IPS-NIHi7 (cell line): ENCODE data around the gene CCDC88C.

Source experiments
- DNase-seq: peaks from one replicate; pipeline ENCODE4 v3.0.0; 2012; ENCODE audit warnings: mixed read lengths; ENCODE audit errors: extremely low spot score

The CCDC88C gene

DNA sequence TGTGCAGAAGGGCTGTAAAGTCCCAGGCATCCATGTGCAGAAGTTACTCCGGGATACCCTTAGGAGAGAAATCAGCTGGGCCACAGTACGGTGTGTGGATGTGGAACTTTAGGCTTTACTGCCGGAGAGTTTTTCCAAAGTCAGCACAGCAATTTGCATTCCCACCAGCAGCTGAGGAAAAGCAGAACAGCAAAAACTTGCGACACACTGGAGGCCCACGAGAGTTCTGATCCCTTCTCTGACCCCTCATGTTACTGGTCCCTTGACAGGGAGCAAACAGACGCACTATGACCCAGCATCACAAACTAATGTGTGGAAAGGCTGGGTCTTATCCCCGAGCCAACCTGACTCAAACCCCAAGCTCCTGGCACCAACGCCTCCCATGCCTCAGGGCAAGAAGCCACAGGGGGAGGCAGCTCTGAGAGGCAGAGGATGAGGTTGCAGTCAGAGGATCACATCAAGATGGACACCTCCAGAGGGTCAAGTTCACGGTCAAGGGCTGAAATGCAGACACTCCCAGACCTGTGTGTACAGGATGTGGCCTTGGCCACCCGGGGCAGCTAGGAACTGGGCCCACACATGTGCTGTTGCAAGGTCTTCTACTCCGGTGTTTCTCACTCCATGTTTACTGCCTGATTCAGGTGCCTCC, 38.6 kb downstream of the CCDC88C start:
- DNase-seq = no peak

DNA sequence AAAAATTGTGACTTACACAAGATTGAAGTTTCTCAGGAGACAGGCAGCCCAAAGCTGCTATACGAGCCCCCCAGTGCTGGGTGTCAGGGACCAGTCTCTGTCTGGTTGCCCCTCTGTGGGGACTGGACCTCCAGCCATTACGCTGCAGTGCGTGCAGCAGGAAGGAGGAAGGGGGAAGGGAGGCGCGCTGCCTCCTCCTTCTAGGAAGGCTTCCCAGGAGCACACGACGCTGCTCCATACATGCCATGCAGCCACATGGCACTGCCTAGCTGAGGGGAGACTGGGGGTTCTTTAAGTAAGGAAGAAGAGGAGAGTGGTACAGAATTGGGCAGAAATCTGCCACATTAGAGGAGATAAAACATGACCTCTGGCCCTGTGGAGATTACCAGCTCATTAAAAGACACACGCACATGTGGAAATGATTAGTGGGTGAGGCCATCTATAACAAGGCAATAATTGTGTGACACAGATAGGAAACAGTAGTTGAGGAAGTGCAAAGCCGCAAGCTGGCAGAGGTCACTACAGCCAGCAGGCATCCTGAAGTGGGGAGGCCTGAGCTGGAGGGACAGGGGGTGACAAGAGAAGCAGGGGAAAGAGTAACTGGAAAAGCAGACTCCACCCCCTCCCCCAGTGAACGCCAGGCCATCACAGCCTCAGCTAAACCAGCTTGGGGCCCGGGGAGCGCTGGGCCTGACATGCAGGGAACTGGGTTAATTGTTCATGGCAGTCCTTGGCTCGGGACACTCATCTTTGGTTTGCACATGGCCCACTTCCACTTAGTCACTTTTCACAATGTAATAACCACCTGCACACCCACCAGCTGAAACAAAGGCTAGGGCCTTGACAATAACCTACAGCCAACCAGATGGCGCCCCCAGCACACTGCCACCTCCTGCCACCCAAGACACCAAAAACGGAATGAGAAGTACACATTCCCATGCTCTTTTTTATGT, 39.6 kb downstream of the CCDC88C start:
- no peak for DNase-seq

DNA sequence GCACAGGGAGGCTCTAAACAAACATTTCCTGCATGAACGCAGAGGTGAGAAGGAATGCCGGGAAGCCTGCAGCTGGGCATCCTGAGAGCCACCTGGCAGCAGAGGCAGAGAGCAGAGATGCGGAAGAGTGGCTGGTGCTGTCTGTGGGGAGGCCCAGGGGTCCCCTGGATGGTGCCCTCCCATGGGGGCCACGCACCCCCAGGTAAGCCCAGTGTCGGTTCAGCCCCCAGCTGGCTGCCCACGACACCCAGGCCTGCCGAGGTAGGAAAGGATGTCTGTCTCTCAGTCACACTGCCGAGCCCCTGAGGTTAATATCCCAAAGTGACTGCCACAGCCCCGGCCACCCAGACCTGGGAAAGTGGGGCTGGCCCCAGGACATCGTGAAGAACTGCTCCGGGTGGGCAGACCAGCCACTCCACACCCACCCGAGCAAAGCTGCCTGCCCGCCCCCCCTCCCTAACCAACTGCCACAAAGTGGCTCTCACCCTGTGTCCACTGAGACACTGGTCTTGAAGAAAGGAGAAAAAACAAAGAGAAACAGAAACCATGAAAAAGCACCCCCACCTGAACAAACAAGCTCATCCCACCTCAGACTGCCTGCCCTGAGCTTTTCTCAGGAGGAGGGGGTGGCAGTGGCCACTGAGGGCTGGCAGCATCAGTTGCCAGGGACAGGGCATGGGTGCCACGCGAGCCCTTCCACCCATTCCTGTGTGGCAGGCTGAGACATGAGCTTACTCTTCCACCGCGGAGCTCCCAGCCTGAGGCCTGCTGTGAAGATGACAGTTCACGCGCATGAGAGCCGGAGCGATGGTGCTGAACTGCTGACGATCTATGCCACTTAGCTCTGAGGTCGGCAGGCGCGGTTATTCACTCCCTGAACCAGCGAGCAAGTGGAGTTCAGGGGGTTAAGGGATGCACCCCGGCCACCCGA, 40.8 kb downstream of the CCDC88C start:
- DNase-seq = no peak

DNA sequence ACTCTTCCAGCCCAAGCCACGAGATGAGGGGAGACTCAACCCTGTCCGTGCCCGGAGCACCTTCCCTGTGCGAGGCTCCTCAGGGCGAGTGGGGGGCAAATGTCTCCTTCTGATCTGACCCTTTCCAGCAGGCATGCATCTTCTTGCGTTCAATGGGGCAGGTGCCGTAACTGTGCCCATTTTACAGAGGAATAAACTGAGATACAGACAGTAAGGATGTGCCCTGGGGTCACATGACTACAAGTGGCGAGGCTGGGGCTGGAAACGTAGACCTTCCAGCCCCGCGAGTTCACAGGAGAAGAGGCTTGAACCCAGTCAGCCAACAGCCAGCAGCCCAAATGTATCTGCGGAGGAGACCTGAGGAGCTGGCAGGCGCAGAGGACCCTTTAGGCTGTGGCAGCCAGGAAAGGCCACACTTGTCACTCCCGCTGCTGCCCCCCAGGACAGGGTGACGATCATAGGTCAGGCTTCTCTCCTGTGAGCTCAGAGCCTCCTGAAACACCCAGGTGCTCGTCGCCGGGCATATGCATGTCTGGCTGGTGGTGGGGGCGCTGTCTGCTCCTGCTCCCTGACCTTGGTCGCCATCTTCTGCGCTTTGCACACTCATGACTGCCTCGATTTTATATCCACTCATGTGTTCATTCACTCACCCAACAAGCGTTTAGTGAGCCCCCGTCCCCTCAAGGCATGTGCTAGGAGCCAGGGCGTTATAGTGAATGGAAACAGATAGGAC, 41.7 kb downstream of the CCDC88C start:
- no peak for DNase-seq

DNA sequence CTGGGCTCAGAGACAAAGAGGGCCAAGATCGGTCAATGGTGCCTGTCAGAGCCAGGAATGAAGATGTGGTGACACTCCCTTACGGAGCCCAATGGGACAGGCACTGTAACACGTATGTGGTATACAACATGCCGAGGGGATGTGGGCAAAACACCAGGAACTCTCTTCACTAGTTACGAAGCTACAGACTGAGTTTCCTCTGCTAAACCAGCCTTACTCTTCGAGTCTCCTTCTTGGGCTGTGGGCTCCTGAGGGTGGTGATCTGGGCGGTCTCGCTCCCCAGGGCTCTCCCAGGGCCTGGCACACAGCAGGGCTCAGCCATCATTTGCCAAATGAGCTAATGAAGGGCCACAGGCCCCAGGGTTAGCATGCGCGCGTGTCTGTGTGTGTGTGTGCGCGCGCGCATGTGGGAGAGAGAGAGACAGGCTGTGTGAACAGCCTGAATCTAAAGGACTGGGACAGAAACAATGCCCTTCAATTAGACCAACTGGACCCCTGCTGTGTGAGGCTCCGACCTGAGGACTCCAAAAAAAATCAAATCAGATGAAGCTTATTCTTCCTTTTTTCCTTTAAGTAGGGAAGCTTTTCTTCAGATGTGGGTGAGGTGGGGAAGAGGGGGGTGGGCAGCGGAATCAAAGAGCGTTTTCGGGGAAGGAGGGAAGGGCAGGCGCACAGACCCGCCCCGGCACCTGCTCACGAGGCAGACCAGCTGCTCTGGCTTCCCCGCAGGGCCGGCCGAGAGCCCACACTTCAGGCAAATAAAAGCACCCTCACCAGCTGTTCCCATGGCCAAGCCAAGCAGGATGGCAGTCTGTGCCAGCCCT, 42.5 kb downstream of the CCDC88C start:
- DNase-seq = no peak

DNA sequence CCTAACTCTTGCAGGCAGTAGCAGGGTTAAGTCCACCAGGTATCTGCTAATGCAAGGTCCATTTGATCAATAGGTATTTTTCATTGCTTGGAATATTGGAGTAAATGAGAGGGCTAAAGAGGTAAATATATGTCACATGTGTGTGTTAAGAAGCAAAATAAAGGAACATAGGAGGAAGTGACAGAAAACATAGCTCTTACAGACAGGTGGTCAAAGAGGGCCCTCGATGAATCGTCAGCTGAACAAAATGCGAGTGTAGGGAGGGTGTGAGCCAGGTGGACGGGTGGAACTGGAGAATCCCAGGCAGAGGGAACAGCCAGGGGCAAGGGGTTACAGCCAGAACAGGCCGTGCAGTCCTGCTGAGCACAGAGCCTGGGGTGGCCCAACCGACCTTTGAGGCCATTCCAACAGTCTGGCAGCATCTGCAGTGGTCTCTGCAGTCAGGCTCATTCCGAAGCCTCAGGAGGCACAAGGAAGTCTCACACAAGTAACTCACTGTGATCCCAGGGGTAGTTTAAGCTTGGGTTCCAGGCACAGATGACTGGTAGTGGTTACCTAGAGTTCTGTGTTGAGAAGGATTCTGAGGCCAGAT, 43.2 kb downstream of the CCDC88C start:
- DNase-seq = no peak

DNA sequence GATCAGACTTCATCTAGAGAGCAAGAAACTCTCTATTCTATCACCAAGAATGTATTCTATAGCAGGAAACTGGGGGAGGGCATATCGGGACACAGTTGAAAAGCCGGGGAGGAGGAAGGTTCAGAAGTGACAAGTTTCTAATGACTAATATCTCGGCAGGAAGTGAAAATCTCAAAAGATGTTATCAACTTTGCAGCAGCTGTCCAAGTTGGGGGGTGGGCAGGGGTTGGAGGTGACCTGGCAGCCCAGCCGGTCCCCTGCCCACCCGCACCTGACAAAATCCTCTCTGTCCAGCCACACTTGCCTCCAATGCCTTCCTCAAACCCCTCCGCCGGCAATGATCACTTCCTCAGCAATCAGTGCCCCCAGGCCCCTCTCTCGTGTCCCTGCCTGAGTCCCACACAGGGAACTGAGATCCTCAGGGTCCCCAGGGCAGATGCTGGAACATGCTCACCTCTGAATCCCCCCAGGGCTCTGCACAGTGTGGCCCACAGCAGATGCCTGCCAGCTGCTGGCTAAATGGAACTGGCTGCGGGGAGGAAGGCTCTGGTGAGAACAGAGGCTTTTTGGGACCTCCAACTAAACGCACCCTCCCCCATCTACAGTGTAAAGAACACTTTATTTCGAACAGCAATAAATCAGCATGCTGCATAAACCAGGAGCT, 43.9 kb downstream of the CCDC88C start:
- DNase-seq = no peak

DNA sequence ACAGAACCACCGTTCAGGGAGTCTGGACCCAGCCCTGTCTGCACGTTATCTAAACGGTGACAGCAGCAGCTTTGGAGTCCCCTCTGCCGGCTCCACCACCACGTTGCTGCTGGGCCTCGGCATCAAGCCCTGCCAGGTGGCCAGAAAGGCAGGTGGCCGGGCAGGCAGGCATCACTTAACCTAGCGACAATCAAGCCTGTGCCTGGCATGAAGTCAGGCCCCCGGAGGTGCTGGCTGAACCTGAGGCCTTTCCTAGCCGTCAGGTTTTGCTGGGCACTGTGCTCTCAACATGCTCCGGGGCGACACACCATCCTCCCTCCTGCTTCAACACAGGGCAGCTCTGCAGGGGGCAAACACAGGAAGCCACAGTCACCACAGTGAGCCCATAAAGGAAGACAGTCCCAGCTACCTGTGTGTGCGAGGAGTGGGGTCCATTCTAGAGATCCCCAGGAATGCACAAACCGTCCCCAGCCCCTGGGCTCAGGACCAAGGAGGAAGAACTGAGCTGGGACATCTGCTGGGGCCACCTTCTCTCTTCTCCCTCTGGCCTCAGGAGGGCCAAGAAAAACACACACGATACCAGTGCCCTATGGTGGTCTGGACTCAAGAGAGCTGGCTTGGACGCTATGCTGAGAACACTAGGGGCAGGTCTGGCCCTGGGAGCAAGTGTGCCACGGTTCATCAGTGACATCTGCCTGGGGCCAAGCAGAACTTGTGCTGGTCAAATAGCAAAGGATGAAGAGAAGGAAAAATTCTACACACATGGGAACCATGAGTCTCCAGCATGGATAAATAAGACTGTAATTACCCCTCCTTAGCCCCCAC, 44.7 kb downstream of the CCDC88C start:
- no peak for DNase-seq

DNA sequence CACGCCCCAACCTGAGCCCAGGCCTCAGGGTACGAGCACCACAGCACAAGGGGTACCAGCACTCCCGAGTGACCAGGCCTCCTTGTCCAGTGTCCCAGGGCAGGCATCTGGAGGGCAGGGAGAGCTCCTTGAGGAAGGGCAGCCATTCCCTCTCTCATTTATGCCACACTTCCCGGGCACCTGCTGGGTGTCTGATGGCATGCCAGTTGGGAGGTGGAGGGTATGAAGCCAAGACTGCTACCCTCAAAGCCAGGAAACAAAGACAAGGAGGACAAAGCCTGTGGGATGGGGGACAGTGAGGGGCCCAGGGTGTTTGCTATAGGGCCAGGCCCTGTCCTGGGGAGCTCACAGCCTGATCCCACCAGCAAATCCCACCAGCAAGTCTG, 45.6 kb downstream of the CCDC88C start:
- no peak for DNase-seq

DNA sequence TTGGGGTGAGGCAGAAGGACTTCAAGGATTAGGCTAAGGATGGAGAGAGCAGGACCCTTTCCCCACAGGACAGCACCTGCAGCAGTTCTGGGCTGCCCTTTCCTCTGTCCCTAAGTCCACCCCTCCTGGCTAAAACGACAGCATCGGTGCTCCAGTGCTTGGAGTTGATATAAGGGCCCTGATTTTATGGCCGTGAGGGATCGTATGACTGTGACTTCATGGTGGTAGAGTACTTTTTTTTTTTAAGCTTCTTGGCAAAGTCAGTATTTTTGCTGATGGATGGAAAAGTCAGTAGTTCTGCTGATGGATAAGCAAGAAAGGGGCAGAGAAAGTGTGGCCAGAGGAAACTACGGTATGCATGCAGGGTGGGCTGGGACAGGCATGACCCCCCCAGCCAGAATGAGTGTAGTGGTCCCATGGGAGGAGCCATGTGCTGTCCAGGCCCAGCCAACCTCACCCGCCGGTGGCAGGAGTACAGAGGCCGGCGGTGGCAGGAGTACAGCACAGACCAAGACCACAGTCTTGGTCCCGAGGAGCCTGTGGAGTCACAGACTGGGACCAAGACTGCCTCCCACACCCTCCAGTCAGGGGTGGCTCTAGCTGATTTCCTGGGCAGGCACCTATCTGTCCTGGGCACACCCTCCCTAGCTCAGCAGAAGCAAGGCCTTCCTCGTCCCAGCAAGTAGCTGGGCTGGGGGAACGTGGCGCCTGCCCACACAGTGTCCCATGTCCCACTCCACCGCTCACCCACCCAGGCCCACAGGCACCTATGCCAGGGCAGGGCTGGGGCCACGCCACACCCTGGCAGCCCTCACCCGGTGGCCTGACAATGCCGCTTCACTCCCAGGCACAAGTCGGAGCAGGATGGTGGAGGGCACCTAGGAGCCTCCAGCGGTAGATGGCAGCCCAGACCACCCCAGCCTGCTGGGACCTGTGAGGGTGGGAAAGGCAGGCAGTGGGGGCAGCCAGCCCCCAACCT, 46.3 kb downstream of the CCDC88C start:
- DNase-seq = no peak

DNA sequence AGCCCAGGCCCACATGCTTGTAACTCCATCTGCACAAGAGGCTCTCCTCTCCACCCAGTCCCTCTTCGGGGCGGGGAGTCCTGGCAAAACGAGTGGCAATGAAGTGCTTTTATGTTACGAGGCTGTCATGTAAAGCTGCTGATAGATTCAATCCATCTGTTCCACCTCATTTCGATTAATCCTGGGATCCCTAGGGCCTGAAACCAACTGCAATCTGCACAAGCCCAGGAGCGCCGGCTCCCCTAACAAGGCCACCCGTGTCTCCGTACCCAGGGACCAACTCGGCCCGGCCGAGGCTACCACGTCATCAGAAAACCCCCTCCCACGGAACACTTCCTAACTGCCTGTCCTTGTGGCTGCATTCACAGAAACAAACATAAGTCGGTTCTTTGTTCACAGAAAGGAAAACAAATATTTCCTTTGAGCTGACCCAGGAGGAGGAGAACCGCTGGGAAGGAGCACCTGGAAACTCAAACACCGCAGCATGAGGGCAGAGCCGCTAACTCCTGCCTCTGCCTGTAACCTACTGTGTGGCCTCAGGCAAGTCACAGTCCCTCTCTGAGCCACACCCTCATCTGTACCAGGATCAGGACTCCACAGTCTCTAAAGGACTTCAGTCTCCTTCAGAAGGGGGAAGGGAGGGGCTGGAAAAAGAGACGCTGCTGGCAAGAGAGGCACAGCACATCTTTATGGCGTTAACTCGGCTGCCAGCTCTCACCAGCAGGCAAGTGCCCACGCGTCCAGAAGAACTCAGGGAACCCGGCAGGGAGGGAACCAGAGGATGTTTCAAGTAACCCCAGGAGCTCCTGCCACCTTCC, 47.8 kb downstream of the CCDC88C start:
- no peak for DNase-seq

DNA sequence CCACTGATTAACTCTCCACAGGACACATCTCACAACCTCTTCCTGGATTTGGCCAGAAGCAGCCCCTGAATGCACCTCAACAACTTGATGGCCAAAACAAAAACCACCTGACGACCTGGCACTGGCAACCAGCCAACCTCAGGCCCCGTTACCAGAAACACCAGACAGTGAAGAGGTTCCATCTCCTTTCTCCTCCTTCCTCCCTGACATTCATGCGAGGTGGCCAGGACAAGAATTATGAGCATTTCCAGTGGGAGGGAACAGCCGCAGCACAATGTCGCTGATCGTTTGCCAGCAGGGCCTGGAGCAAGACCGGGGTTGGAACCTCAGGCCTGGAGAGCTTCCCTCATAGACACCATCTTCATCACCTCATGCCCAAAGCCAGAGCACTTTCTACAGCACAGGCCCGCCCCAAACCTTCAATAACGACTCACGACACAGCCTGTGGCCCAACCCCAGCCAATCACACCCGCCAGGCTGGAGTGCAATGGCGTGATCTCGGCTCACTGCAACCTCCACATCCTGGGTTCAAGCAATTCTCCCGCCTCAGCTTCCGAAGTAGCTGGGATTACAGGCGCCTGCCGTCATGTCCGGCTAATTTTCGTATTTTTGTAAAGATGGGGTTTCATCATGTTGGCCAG, 48.7 kb downstream of the CCDC88C start:
- no peak for DNase-seq

DNA sequence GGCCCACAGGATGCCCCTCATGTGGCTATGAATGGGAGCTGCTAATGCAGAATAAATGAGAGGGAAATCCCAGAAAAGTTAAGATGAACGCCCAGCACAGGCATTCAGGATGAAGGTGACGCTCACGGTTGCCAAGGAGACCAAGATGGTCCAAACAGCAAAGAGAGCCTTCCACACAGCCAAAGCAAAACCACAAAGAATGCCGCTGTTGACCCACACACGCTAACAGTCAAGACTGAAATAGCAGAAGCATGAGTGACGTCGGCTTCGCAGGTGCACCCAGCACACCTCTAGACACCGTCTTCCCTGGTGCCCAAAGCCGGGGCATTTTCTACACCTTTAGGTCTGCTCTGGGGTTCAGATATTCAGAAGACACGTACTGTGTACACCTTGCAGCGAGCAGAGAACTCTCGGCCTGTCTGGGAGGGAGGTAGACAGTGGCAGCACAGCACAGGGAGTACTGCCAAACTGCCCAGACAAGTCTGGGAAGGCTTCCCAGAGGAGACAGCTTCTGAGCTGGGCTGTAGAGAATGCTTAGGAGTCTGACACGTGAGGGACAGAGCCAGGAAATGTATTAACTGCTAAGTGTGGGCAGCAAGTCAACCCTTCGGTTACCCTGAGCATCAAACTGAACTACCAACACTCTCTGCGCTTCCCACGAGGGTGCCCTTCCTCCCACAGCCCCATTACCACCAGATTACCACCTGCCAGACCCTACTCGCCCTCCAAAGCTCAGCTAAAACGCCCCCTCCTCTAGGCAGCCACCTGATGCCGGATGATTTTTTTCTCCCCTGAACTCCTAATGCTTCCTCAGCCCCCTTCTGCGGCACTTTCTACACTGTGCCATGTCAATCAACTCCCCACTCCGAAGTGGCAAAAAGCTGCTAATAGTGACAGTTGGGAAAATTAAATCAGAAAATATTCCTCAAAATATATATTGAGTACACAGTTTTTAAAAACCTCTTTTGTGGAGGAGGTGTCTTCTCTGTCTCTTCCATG, 50.1 kb downstream of the CCDC88C start:
- no peak for DNase-seq

DNA sequence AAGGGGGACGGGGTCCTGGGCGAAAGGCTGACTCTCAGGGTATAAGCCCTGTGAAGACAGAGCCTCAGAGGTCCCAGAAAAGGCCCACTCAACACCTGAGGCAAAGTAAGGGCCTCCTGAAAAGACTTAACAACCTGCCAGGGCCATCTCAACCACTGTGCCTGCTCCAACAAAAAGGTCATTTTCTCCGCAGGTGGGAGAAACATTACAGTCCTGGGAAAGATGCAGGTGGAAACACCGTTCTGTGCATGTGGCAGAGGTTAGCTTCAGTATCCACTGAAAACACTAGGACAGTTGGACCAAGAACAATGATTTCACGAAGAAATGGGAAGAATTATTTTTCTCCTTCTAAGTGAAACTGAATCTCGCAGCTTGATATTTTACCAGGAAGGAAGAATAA, 50.9 kb downstream of the CCDC88C start:
- no peak for DNase-seq

DNA sequence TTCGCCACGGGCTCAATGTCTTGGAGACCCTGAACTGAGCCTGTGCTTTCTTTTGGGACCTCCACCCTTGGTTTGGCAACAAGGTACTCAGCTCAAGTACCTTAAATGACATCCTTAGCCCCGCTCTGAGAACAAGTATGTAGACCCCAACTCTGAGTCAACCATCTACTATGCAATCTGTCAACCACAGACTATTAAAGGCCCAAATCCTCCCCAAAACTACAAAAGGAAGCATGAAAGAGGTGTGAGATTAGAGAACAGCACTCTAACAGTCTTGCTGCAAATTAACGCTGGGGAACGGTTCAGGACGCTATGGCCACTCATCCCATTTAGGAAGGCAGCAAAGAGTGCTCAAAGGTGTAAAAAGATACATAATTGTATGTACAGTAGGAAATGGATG, 52.1 kb downstream of the CCDC88C start:
- DNase-seq = no peak
